Measurements from ENCODE around the gene LAMA4. TPM values are rescaled to one million over a fixed set of nuclear protein-coding genes. Genes with fewer than 3 reads are reported as not detected.

The LAMA4 gene
- total RNA-seq, 6 experiments from 2014 or later = 2.9 to 8.3 (median 4.2) TPM

DNA sequence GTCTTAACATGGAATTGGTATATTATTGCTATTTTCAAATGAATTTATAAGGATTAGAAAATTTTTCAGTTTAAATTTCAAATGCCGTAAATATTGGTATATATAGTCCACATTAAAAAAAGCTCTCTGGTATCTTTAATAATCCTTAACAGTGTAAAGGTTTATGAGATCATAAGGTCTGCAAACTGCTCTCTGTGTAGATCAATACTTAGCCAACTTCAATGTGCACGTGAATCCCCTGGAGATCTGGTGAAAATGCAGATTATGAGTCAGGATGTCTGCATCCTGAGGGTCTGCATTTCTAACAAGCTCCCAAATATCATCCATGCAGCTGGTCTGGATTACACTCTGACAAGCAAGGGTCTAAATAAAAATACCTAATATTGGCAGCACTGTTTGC, 43.5 kb downstream of the LAMA4 start:
- intact Hi-C loops (cut with DNase I) = no loop called here
- TF ChIP-seq, protein P1, sequence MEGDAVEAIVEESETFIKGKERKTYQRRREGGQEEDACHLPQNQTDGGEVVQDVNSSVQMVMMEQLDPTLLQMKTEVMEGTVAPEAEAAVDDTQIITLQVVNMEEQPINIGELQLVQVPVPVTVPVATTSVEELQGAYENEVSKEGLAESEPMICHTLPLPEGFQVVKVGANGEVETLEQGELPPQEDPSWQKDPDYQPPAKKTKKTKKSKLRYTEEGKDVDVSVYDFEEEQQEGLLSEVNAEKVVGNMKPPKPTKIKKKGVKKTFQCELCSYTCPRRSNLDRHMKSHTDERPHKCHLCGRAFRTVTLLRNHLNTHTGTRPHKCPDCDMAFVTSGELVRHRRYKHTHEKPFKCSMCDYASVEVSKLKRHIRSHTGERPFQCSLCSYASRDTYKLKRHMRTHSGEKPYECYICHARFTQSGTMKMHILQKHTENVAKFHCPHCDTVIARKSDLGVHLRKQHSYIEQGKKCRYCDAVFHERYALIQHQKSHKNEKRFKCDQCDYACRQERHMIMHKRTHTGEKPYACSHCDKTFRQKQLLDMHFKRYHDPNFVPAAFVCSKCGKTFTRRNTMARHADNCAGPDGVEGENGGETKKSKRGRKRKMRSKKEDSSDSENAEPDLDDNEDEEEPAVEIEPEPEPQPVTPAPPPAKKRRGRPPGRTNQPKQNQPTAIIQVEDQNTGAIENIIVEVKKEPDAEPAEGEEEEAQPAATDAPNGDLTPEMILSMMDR (IDR thresholded peaks at IDR 0.05) = no peak
- no peak for TF ChIP-seq POLR2A (IDR thresholded peaks at IDR 0.05)
- no peak overlapping the region for H3K4me3 ChIP-seq
- DNase-seq (no peak), ATAC-seq (no peak)
- peaks cover 0 to 21% (median 6%) of the 10 kb centered on the region in 4 donors for H3K4me1 ChIP-seq
- 56% methylated on average over 2 of the region's 2 CpGs for WGBS (ENCODE audit: insufficient coverage, low coverage, low lambda C conversion rate, missing lambda C conversion rate)
- no peaks in the 10 kb centered on the region for H3K9me3 ChIP-seq
- no peak overlapping the region for H3K27ac ChIP-seq
- no peaks in the 10 kb centered on the region for H3K36me3 ChIP-seq
- no peaks in the 10 kb centered on the region for H3K27me3 ChIP-seq

DNA sequence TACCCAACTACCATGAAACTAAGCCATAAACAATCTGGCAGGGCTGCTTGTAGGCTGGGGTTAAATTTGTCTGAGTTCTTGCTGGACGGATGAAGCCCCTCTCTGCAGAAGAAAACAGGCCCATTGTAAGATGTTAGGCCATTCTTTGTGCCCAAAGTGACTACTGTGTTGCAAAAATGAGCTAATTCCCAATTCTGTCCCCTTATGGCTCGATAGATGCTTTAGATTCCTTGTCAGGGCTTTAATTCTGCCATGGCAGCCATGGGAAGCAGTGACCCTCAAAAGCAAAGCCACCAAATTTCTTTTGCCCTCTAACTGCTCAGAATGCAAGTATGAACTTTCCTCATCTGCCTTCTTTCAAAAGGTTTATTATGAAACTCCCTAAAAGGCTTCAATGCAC, 45.2 kb downstream of the LAMA4 start:
- DNase-seq = no peak
- intact Hi-C loops (cut with DNase I) = no loop called here
- no peak for ATAC-seq
- no peaks in the 10 kb centered on the region for H3K9me3 ChIP-seq
- H3K27me3 ChIP-seq = no peaks in the 10 kb centered on the region
- no peak overlapping the region for H3K27ac ChIP-seq
- no peak overlapping the region for H3K4me3 ChIP-seq
- 83% methylated on average over 1 of the region's 2 CpGs for WGBS (ENCODE audit: insufficient coverage, low coverage, low lambda C conversion rate, missing lambda C conversion rate)
- no peaks in the 10 kb centered on the region for H3K36me3 ChIP-seq
- TF ChIP-seq, protein P1 (IDR thresholded peaks at IDR 0.05) = no peak
- no peak for TF ChIP-seq POLR2A (IDR thresholded peaks at IDR 0.05)
- H3K4me1 ChIP-seq = peaks cover 0 to 15% (median 6%) of the 10 kb centered on the region in 4 donors

DNA sequence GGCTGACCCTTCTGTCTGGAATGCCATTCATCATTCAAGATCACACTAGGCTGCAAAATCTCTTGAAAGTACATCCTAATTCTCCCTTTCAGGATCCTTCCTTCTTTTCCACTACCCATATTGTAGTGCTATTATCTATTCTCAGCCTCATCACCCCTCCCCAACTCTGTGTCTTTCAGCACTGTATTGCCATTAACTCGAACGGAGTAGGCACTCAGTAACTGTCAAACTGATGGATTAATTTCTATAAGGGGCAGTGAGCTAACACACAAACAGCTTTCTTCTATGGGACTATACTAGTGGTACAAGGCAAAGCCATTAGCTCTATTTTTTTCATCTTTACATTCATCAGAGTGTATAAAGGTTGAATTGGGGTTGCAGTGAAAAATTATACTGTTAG, 46.6 kb downstream of the LAMA4 start:
- Histone ChIP-seq H3K27me3 (no peaks in the 10 kb centered on the region), H3K27ac (no peak overlapping the region), H3K4me3 (no peak overlapping the region), H3K4me1 (peaks cover 0 to 20% (median 9%) of the 10 kb centered on the region in 4 donors), H3K9me3 (no peaks in the 10 kb centered on the region), H3K36me3 (no peaks in the 10 kb centered on the region)
- no peak for TF ChIP-seq POLR2A (IDR thresholded peaks at IDR 0.05)
- TF ChIP-seq, protein P1 (IDR thresholded peaks at IDR 0.05) = no peak
- DNase-seq = no peak
- intact Hi-C loops (cut with DNase I) = no loop called here
- 79% methylated on average over 2 of the region's 2 CpGs for WGBS (ENCODE audit: insufficient coverage, low coverage, low lambda C conversion rate, missing lambda C conversion rate)
- ATAC-seq = no peak

DNA sequence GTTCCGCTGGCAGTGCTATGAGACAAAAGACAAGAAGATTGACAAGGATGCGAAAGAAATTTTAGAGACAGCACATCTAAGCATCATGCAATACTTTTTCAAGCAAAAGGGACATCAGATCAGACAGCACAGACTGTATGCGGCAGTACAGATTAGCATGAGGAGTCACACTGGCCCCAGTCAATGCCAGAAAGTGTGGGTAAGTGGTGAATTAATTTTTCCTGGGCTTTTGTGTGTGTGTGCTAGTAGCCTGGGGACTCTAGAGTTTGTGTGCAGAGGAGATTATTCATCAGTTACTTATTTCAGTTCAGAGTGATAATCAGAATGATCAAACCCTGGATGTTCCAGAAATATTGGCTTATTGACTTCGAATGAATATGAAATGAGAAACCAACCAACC, 47.2 kb downstream of the LAMA4 start:
- 89% methylated on average over 3 of the region's 4 CpGs for WGBS (ENCODE audit: insufficient coverage, low coverage, low lambda C conversion rate, missing lambda C conversion rate)
- no peak overlapping the region for H3K27ac ChIP-seq
- H3K36me3 ChIP-seq = no peaks in the 10 kb centered on the region
- TF ChIP-seq POLR2A (IDR thresholded peaks at IDR 0.05) = no peak
- TF ChIP-seq, protein P1 (IDR thresholded peaks at IDR 0.05) = no peak
- intact Hi-C loops (cut with DNase I) = no loop called here
- peaks cover 0 to 20% (median 9%) of the 10 kb centered on the region in 4 donors for H3K4me1 ChIP-seq
- no peaks in the 10 kb centered on the region for H3K27me3 ChIP-seq
- DNase-seq (no peak), ATAC-seq (no peak)
- no peaks in the 10 kb centered on the region for H3K9me3 ChIP-seq
- no peak overlapping the region for H3K4me3 ChIP-seq

DNA sequence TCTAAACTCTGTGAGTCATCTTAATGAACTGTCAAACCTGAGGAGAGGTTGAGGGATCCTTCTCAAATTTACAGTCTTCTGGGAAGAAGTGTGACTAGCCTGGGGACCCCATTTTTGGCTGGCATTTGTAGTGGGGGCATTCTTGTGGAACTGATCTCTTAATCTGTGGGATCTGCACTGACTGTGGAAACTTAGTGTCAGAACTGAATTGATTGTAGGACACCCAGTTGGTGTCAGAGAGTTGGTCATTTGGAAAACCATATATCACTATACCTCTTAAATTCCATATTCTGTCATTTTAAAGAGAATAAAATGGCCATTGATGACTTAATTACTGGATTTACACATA, 48.3 kb downstream of the LAMA4 start:
- intact Hi-C loops (cut with DNase I) = no loop called here
- no peaks in the 10 kb centered on the region for H3K27me3 ChIP-seq
- no peak for TF ChIP-seq POLR2A (IDR thresholded peaks at IDR 0.05)
- TF ChIP-seq, protein P1 (IDR thresholded peaks at IDR 0.05) = no peak
- H3K36me3 ChIP-seq = no peaks in the 10 kb centered on the region
- H3K4me3 ChIP-seq = no peak overlapping the region
- ATAC-seq = no peak
- peaks cover 0 to 20% (median 9%) of the 10 kb centered on the region in 4 donors for H3K4me1 ChIP-seq
- no peak overlapping the region for H3K27ac ChIP-seq
- DNase-seq = no peak
- H3K9me3 ChIP-seq = no peaks in the 10 kb centered on the region
